HEK293 (cell line): ENCODE results near the gene MKLN1.

Experiments used
- CTCF ChIA-PET: fragments of 350-600 bp; formaldehyde crosslinking; extraction: SDS; loops from one replicate; lab custom pipeline; 2021; ENCODE audit warnings: antibody characterized with exemption; lab: Yijun Ruan, JAX
- POLR2A ChIA-PET: fragments of 300-600 bp; formaldehyde crosslinking; extraction: SDS; loops from one replicate; lab custom pipeline; 2020; ENCODE audit warnings: antibody characterized with exemption, inconsistent platforms; lab: Yijun Ruan, JAX
- H3K27ac ChIP-seq: fragments of 200-500 bp; sonication (Bioruptor generic); 2 replicates; pipeline ENCODE4 v1.5.1; 2014; ENCODE audit warnings: low read depth, low read length, control low read depth, inconsistent platforms; ENCODE audit errors: extremely low read depth
- H3K36me3 ChIP-seq, 2 experiments: fragments of 200-500 bp in 1 of 2; sonication (Bioruptor generic) in 1 of 2; 1 replicate in 1 of 2; 2 replicates in 1 of 2; pipeline ENCODE4 v1.5.1; 2014 to 2017; ENCODE audit warnings: inconsistent platforms in 2 of 2, low read length in 2 of 2; ENCODE audit not compliant: control insufficient read depth in 2 of 2, insufficient read depth in 1 of 2
- H3K4me1 ChIP-seq: fragments of 200-500 bp; sonication (Bioruptor generic); 2 replicates; pipeline ENCODE4 v1.5.1; 2014; ENCODE audit warnings: mild to moderate bottlenecking, low read length, inconsistent platforms; ENCODE audit not compliant: control insufficient read depth, insufficient read depth
- H3K4me3 ChIP-seq: 2 replicates; pipeline ENCODE4 v1.5.1; 2011; ENCODE audit warnings: low read depth, mild to moderate bottlenecking, control low read depth, low read length, moderate library complexity
- H3K9me3 ChIP-seq: fragments of 200-500 bp; sonication (Bioruptor generic); 2 replicates; pipeline ENCODE4 v1.5.1; 2014; ENCODE audit warnings: low read depth, low read length, inconsistent platforms; ENCODE audit not compliant: control insufficient read depth, insufficient read depth
- AEBP2 ChIP-seq: fragments of 450-650 bp; formaldehyde crosslinking; IDR thresholded peaks from 2 replicates; pipeline ENCODE4 v1.5.1; 2016; ENCODE audit warnings: missing biosample characterization, missing genetic modification characterization, borderline replicate concordance
- BCL11A ChIP-seq: fragments of 450-650 bp; formaldehyde crosslinking; IDR thresholded peaks from 2 replicates; pipeline ENCODE4 v1.5.1; 2016; ENCODE audit warnings: low read depth, missing biosample characterization, missing genetic modification characterization
- EGR2 ChIP-seq: fragments of 450-650 bp; formaldehyde crosslinking; IDR thresholded peaks from 2 replicates; pipeline ENCODE4 v1.5.1; 2016; ENCODE audit warnings: low read depth, missing biosample characterization, missing genetic modification characterization
- MEIS1 ChIP-seq: sonication (generic); formaldehyde crosslinking; IDR thresholded peaks from 2 replicates; pipeline ENCODE4 v1.8.1; 2022; ENCODE audit warnings: missing genetic modification reagents, mild to moderate bottlenecking, borderline replicate concordance
- RBAK ChIP-seq: fragments of 450-650 bp; formaldehyde crosslinking; IDR thresholded peaks from 2 replicates; pipeline ENCODE4 v1.5.1; 2016; ENCODE audit warnings: missing biosample characterization, missing genetic modification characterization
- SP2 ChIP-seq: fragments of 450-650 bp; formaldehyde crosslinking; IDR thresholded peaks from 2 replicates; pipeline ENCODE4 v1.5.1; 2016; ENCODE audit warnings: missing biosample characterization, missing genetic modification characterization
- ZFHX2 ChIP-seq: fragments of 450-650 bp; formaldehyde crosslinking; conservative IDR thresholded peaks from 2 replicates; pipeline ENCODE4 v1.5.1; 2016; ENCODE audit warnings: missing biosample characterization, missing genetic modification characterization
- ZNF157 ChIP-seq: fragments of 450-650 bp; formaldehyde crosslinking; IDR thresholded peaks from 2 replicates; pipeline ENCODE4 v1.5.1; 2016; ENCODE audit warnings: missing biosample characterization, missing genetic modification characterization
- ZNF211 ChIP-seq: fragments of 450-650 bp; formaldehyde crosslinking; IDR thresholded peaks from 2 replicates; pipeline ENCODE4 v1.5.1; 2016; ENCODE audit warnings: low read depth, missing biosample characterization, missing genetic modification characterization
- ZNF26 ChIP-seq: fragments of 450-650 bp; formaldehyde crosslinking; IDR thresholded peaks from 2 replicates; pipeline ENCODE4 v1.5.1; 2016; ENCODE audit warnings: missing biosample characterization, missing genetic modification characterization
- ZNF280D ChIP-seq: fragments of 450-650 bp; formaldehyde crosslinking; IDR thresholded peaks from 2 replicates; pipeline ENCODE4 v1.5.1; 2016; ENCODE audit warnings: missing biosample characterization, missing genetic modification characterization
- ZNF362 ChIP-seq: fragments of 450-650 bp; formaldehyde crosslinking; IDR thresholded peaks from 2 replicates; pipeline ENCODE4 v1.5.1; 2016; ENCODE audit warnings: missing biosample characterization, missing genetic modification characterization
- ZNF433 ChIP-seq: fragments of 450-650 bp; formaldehyde crosslinking; IDR thresholded peaks from 2 replicates; pipeline ENCODE4 v1.5.1; 2016; ENCODE audit warnings: missing biosample characterization, missing genetic modification characterization, low read depth
- ZNF473 ChIP-seq: fragments of 450-650 bp; formaldehyde crosslinking; IDR thresholded peaks from 2 replicates; pipeline ENCODE4 v1.5.1; 2017; ENCODE audit warnings: missing biosample characterization, missing genetic modification characterization
- ZNF488 ChIP-seq: fragments of 450-650 bp; formaldehyde crosslinking; IDR thresholded peaks from 2 replicates; pipeline ENCODE4 v1.5.1; 2016; ENCODE audit warnings: missing biosample characterization, missing genetic modification characterization
- ZNF501 ChIP-seq: fragments of 450-650 bp; formaldehyde crosslinking; IDR thresholded peaks from 2 replicates; pipeline ENCODE4 v1.5.1; 2016; ENCODE audit warnings: missing biosample characterization, missing genetic modification characterization
- ZNF518A ChIP-seq: fragments of 450-650 bp; formaldehyde crosslinking; conservative IDR thresholded peaks from 2 replicates; pipeline ENCODE4 v1.5.1; 2016; ENCODE audit warnings: low read depth, missing biosample characterization, missing genetic modification characterization
- ZNF530 ChIP-seq: fragments of 450-650 bp; formaldehyde crosslinking; IDR thresholded peaks from 2 replicates; pipeline ENCODE4 v1.5.1; 2016; ENCODE audit warnings: low read depth, missing biosample characterization, missing genetic modification characterization
- ZNF555 ChIP-seq: fragments of 450-650 bp; formaldehyde crosslinking; conservative IDR thresholded peaks from 2 replicates; pipeline ENCODE4 v1.5.1; 2017; ENCODE audit warnings: missing biosample characterization, mild to moderate bottlenecking, missing genetic modification characterization, inconsistent platforms
- ZNF621 ChIP-seq: fragments of 450-650 bp; formaldehyde crosslinking; IDR thresholded peaks from 2 replicates; pipeline ENCODE4 v1.5.1; 2017; ENCODE audit warnings: missing biosample characterization, missing genetic modification characterization
- ZNF747 ChIP-seq: fragments of 450-650 bp; formaldehyde crosslinking; IDR thresholded peaks from 2 replicates; pipeline ENCODE4 v1.5.1; 2016; ENCODE audit warnings: missing biosample characterization, missing genetic modification characterization
- ZXDB ChIP-seq: fragments of 450-650 bp; formaldehyde crosslinking; IDR thresholded peaks from 2 replicates; pipeline ENCODE4 v1.5.1; 2016; ENCODE audit warnings: missing biosample characterization, missing genetic modification characterization

The MKLN1 gene

GRCh38 chr7:131507592-131508331, 180.1 kb downstream of the MKLN1 start (continued):
- TF ChIP-seq ZNF280D (tag by site-specific recombination) = no peak
- TF ChIP-seq ZNF211 (tag by site-specific recombination) = no peak
- TF ChIP-seq ZNF433 = no peak

- Histone ChIP-seq H3K4me1 (no peaks in the 10 kb centered on the region), H3K36me3 (peaks cover 0 to 4% of the 10 kb centered on the region in 2 experiments; a peak in 1 of 3 replicates), H3K4me3 (no peak overlapping the region), H3K9me3 (no peaks in the 10 kb centered on the region), H3K27ac (no peak overlapping the region)
- CTCF ChIA-PET = interaction anchor here (0.5 to 8.6 kb wide), 11 partner anchors 11 to 1204 kb away, joined by 3 to 54 read pairs (median 4); no protein-coding TSS in a partner anchor
- POLR2A ChIA-PET = no interaction called here
- TF ChIP-seq ZXDB (no peak), BCL11A (tag by site-specific recombination) (no peak), ZNF473 (tag by site-specific recombination) (no peak), ZNF530 (tag by site-specific recombination) (no peak), ZNF555 (tag by site-specific recombination) (no peak), ZNF362 (tag by site-specific recombination) (no peak), ZNF621 (tag by site-specific recombination) (no peak), EGR2 (tag by site-specific recombination) (no peak), ZNF157 (tag by site-specific recombination) (no peak), ZNF747 (tag by site-specific recombination) (no peak), MEIS1 (CRISPR knock-in tag) (no peak), ZNF488 (tag by site-specific recombination) (no peak), RBAK (tag by site-specific recombination) (no peak), AEBP2 (no peak), ZNF501 (no peak), ZNF26 (no peak), SP2 (tag by site-specific recombination) (no peak), ZNF518A (no peak), ZFHX2 (tag by site-specific recombination) (no peak)
Observed at GRCh38 chr7:131508754-131509486, 181.2 kb downstream of the MKLN1 start.
